ENCODE data around the gene ATXN10. TPM values are rescaled to one million over a fixed set of nuclear protein-coding genes. Genes with fewer than 3 reads are reported as not detected.

ATXN10 gene
- polyA plus RNA-seq, 4 donors = 252 to 364 (median 259) TPM

DNA sequence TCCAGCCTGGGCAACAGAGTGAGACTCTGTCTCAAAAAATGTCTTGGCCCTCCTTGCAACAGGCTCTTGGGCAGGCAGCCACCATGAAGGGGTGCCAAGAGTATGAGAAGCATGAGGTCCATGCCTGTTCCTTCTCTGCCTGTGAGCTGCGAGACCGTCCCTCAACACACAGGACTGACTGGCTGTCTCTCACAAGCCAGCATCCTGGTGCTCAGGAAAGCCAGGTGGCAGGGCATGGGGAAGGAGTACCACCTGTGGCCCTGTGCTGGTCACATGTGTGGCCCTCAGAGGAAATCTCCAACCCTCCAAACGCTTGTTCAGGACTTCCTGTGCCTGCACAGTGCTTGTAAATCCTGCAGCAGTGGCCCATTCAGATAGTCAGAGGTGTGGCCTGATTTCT lies 83.2 kb downstream of the ATXN10 start:
- DNase-seq (ENCODE audit: low read depth in 4 of 4, low spot score in 2 of 4) = no peak

GRCh38 chr22:45756558-45756957 lies 84.9 kb downstream of the ATXN10 start:
- DNase-seq (ENCODE audit: low read depth in 4 of 4, low spot score in 2 of 4) = no peak

GRCh38 chr22:45757068-45757467 lies 85.4 kb downstream of the ATXN10 start:
- DNase-seq (ENCODE audit: low read depth in 4 of 4, low spot score in 2 of 4) = peak in 3 of 4 donors; percentile 23 to 34 (median 32)

GRCh38 chr22:45757936-45758335 lies 86.3 kb downstream of the ATXN10 start:
- no peak for DNase-seq (ENCODE audit: low read depth in 4 of 4, low spot score in 2 of 4)

DNA sequence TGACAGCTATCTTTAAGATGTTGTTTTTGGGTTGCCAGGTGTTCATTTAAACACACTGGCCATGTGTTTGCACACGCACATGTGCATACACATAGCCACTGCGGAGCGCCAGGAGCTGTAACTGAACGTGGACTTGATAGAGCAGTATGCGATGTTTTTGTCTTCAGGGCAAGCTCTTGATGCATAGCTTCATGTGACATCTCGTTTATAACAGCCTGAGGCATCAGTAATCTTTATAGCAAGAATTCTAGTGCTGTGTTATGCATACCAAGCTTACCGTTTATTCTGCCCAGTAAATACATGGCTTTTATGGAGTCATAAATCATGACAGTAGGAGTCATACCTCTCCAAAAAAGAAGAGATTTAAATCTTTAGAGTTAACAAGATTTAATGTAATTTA lies 87.0 kb downstream of the ATXN10 start:
- DNase-seq (ENCODE audit: low read depth in 4 of 4, low spot score in 2 of 4) = no peak

DNA sequence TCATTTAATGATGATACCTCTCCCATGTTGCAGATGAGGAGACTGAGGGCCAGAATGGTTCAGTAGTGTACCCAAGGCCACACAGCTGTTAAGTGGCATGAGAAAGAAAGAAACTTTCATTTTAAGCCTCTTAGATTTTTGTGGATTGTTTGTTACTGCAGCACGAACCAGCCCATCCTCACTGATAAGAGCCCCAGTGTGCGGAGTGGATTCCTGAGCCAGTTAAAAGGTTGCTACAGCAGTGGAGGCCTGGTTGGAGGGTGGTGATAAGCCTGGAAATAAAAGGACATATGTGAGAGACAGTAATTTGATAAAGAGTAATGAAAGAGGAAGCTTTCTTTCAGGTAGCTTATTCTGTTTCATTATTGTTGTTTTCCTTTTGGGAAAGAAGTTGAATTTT lies 89.0 kb downstream of the ATXN10 start:
- no peak for DNase-seq (ENCODE audit: low read depth in 4 of 4, low spot score in 2 of 4)

- DNase-seq (ENCODE audit: low read depth in 4 of 4, low spot score in 2 of 4) = no peak
Observed at GRCh38 chr22:45762545-45763235, 91.1 kb downstream of the ATXN10 start.

GRCh38 chr22:45763236-45763624 lies 91.6 kb downstream of the ATXN10 start:
- no peak for DNase-seq (ENCODE audit: low read depth in 4 of 4, low spot score in 2 of 4)

DNA sequence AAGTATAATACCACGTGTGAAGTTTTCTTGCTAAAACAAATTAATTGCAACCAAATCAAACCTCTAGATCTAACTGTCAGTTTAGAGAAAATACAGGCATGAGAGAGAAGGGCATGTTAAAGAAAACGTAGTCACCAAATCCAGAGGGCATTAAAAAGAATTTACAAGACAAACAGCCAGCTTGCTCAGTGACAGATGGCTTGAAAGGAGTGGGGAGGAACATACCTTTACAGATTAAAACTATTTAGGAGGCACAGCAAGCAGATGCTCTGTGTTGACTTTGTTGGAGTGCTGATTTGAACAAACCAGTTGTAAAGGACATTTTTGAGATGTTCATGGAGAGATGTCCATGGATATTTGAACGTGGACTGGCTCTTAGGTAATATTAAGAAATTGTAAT lies 96.9 kb downstream of the ATXN10 start:
- DNase-seq (ENCODE audit: low read depth in 4 of 4, low spot score in 2 of 4) = no peak

DNA sequence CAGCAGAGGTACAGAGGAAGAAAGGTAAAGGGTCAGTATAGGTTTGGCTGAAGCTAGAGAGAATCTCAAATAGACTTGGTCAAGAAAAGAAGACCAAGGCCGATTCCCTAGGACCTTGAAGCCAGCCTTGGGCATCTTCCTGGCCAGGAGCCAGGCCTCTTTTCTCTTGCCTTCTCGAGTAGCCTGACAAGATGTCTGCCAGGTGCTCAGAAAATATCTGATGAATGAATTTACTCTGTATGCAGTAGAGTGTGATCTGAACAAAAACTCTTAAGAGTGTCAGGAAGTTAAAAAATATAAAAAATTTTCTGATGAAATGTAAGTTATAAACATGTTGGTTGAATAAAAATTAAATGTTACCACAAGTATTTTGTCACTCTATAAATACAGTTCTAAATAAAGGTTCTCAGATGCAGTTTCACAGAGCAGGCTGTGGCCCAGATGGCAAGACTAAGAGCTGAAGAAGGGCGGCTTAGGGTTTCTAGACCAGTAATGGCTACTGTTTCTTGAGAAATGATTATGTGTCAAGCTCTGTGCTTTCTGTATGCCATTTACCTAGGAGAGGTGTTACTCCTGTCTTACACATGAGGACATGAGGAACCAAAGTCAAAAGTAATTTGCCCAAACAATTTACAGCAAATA lies 98.1 kb downstream of the ATXN10 start:
- no peak for DNase-seq (ENCODE audit: low read depth in 4 of 4, low spot score in 2 of 4)

DNA sequence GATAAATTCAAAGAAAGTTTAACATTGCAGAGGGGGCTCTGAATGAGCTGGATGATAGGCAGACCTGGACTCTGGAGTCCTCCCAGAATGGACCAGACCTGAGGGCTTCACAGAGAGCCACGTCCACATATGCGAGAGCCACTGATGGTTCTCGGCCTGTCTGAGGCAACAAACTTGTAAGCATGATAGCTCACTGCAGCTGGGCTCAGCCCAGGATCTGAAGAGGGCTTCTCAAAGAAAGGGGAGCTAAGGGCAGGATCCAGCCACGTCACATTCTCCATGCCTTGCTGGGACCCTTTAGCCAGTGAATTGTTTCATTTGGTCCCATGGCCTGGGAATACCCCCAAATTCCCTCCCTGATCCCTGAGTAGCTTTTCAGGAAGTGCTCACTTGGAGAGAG lies 98.9 kb downstream of the ATXN10 start:
- no peak for DNase-seq (ENCODE audit: low read depth in 4 of 4, low spot score in 2 of 4)

- DNase-seq (ENCODE audit: low read depth in 4 of 4, low spot score in 2 of 4) = no peak
Observed at GRCh38 chr22:45771057-45771456, 99.4 kb downstream of the ATXN10 start.

- DNase-seq (ENCODE audit: low read depth in 4 of 4, low spot score in 2 of 4) = no peak
Observed at GRCh38 chr22:45771711-45772110, 100.1 kb downstream of the ATXN10 start.

DNA sequence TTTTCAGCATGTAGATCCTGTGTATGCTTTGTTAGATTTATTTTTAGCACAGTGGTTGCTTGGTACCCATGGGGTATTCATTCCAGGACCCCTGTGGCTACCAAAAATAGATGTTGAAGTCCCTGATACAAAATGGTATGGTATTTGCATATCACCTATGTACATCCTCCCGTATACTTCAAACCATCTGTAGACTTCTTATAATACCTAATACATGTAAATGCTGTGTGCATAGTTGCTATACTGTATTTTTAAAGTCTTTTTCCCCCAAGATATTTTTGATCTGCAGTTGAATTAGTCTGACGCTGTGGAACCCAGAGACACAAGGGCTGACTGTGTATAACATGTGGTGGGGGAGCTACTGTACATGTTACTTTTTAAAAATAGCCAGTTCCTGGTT lies 101.1 kb downstream of the ATXN10 start:
- DNase-seq (ENCODE audit: low read depth in 4 of 4, low spot score in 2 of 4) = no peak

DNA sequence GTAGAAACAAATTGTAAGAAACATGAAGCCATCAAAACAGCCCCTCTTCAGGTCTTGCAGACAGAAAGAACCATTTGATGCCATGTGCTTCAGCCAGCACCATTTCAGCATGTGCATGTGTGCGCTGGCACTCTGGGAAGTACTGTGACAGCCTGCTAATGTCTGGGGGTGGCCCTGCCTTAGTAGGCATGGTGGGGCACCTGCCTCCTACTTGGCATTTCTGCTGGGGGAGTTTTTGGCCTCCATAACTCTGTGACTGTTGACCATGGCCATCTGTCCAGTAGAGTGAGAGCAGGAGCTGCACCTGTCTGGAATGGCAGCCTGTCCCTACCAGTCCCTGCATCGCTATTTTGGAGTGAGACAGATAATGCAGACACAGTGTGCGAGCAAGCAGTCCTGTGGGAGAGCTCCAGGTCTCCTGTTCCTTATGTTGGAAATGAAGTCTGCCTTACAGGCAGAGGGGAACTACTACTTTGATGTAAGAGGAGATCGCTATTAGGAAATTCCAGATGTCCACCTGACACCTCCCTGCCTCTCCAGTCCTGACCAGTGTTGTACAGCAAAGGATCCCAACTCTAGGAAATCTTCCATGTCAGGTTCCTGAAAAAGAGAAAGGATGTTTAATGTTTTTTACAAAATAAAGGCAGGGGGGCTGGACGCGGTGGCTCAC lies 102.5 kb downstream of the ATXN10 start:
- DNase-seq (ENCODE audit: low read depth in 4 of 4, low spot score in 2 of 4) = no peak

GRCh38 chr22:45775062-45775461 lies 103.4 kb downstream of the ATXN10 start:
- no peak for DNase-seq (ENCODE audit: low read depth in 4 of 4, low spot score in 2 of 4)

- no peak for DNase-seq (ENCODE audit: low read depth in 4 of 4, low spot score in 2 of 4)
Observed at GRCh38 chr22:45775569-45776312, 104.1 kb downstream of the ATXN10 start.

DNA sequence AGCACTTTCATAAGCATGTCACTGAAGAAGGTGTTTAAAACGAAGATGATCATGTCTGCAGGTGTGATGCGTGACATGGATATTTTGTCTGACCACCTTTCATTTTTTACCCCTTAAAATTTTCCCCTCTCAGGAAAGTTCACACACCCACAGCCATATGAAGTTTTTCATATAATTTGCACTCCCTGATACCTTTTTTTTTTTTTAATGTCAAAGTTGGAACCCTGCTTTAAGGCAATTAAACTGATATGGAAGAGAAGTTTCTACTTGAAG lies 104.6 kb downstream of the ATXN10 start:
- DNase-seq (ENCODE audit: low read depth in 4 of 4, low spot score in 2 of 4) = no peak

GRCh38 chr22:45777046-45777851 lies 105.6 kb downstream of the ATXN10 start:
- no peak for DNase-seq (ENCODE audit: low read depth in 4 of 4, low spot score in 2 of 4)

- DNase-seq (ENCODE audit: low read depth in 4 of 4, low spot score in 2 of 4) = no peak
Observed at GRCh38 chr22:45777852-45778375, 106.3 kb downstream of the ATXN10 start.
